ENCODE results near the gene RTEL1. TPM values are rescaled to one million over a fixed set of nuclear protein-coding genes. Genes with fewer than 3 reads are reported as not detected.

The RTEL1 gene
- total RNA-seq, 2 experiments from 2014 or later, result 37.4 to 39.1 TPM

GRCh38 chr20:63706027-63706695 lies 48.0 kb downstream of the RTEL1 start:
- Mint-ChIP-seq H3K27ac (peak overlapping the region; percentile 77), H3K9me3 (no peaks in the 10 kb centered on the region), H3K4me3 (peak overlapping the region; percentile 87), H3K36me3 (ENCODE audit: low read depth) (peaks cover 31% of the 10 kb centered on the region), H3K4me1 (ENCODE audit: low read depth) (peaks cover 31% of the 10 kb centered on the region), H3K27me3 (no peaks in the 10 kb centered on the region)
- CTCF ChIA-PET, result interaction anchor here (0.7 to 3.5 kb wide), 8 partner anchors 7 to 267 kb away, joined by 3 to 28 read pairs (median 4); partner anchors contain the start of genes LIME1, TPD52L2 and UCKL1
- ATAC-seq (no peak), DNase-seq (no peak)
- TF ChIP-seq CTCF (IDR thresholded peaks at IDR 0.05), result no peak
- intact Hi-C loops (cut with micrococcal nuclease), result loop anchor here (10.0 kb wide), 1 partner anchor 159 kb away; the partner anchor contains the start of genes ABHD16B and TPD52L2
- POLR2A ChIA-PET, result interaction anchor here (0.6 to 3.0 kb wide), 4 partner anchors 8 to 274 kb away, joined by 3 to 16 read pairs (median 4); partner anchors contain the start of genes PRPF6 and TPD52L2

- TF ChIP-seq CTCF (IDR thresholded peaks at IDR 0.05), result peak; percentile 56
- POLR2A ChIA-PET, result interaction anchor here (0.6 to 3.0 kb wide), 13 partner anchors 9 to 273 kb away, joined by 3 to 16 read pairs (median 4); partner anchors contain the start of genes LIME1, PRPF6, SLC2A4RG and TNFRSF6B
- no peaks in the 10 kb centered on the region for H3K27me3 Mint-ChIP-seq
- H3K4me1 Mint-ChIP-seq (ENCODE audit: low read depth), result peaks cover 35% of the 10 kb centered on the region
- intact Hi-C loops (cut with micrococcal nuclease), result loop anchor here (10.0 kb wide), 1 partner anchor 158 kb away; the partner anchor contains the start of genes ABHD16B and TPD52L2
- peak overlapping the region; percentile 77 for H3K27ac Mint-ChIP-seq
- CTCF ChIA-PET, result interaction anchor here (0.6 to 3.5 kb wide), 27 partner anchors 8 to 296 kb away, joined by 3 to 28 read pairs (median 4); partner anchors contain the start of genes LIME1, PTK6, TPD52L2 and UCKL1
- peak overlapping the region; percentile 87 for H3K4me3 Mint-ChIP-seq
- DNase-seq (peak; percentile 75), ATAC-seq (peak; percentile 59)
- no peaks in the 10 kb centered on the region for H3K9me3 Mint-ChIP-seq
- peaks cover 38% of the 10 kb centered on the region for H3K36me3 Mint-ChIP-seq (ENCODE audit: low read depth)
Observed at GRCh38 chr20:63706852-63707557, 48.9 kb downstream of the RTEL1 start.

- DNase-seq, result peak; percentile 89
- ChIA-PET POLR2A (interaction anchor here (0.8 to 3.0 kb wide), 14 partner anchors 9 to 161 kb away, joined by 3 to 16 read pairs (median 4); partner anchors contain the start of genes LIME1, SLC2A4RG and TNFRSF6B), CTCF (interaction anchor here (0.6 to 3.5 kb wide), 25 partner anchors 9 to 296 kb away, joined by 3 to 28 read pairs (median 4); partner anchors contain the start of genes LIME1, PTK6 and TPD52L2)
- H3K4me3 Mint-ChIP-seq, result peak within 1 kb of the TSS; percentile 87
- peak within 1 kb of the TSS; percentile 77 for H3K27ac Mint-ChIP-seq
- peaks cover 46% of the 10 kb centered on the region for H3K36me3 Mint-ChIP-seq (ENCODE audit: low read depth)
- peak; percentile 90 for ATAC-seq
- H3K27me3 Mint-ChIP-seq, result no peaks in the 10 kb centered on the region
- intact Hi-C loops (cut with micrococcal nuclease), result loop anchor here (10.0 kb wide), 1 partner anchor 157 kb away; the partner anchor contains the start of genes ABHD16B and TPD52L2
- peaks cover 41% of the 10 kb centered on the region for H3K4me1 Mint-ChIP-seq (ENCODE audit: low read depth)
- TF ChIP-seq CTCF (IDR thresholded peaks at IDR 0.05), result no peak
- H3K9me3 Mint-ChIP-seq, result peaks cover 4% of the 10 kb centered on the region
Observed at GRCh38 chr20:63707558-63708300, 49.6 kb downstream of the RTEL1 start, which contains the start of the genes ARFRP1 and ZGPAT. Gene ARFRP1, minus strand, starts transcription at chr20:63707976. Its CDS starts 885 bp downstream, at chr20:63707091. Gene ZGPAT, plus strand, starts transcription at chr20:63708039. Its CDS starts 542 bp downstream, at chr20:63708581.

- peak overlapping the region; percentile 87 for H3K4me3 Mint-ChIP-seq
- H3K9me3 Mint-ChIP-seq, result peaks cover 4% of the 10 kb centered on the region
- no peaks in the 10 kb centered on the region for H3K27me3 Mint-ChIP-seq
- peak overlapping the region; percentile 70 for H3K27ac Mint-ChIP-seq
- intact Hi-C loops (cut with micrococcal nuclease), result loop anchor here (10.0 kb wide), 1 partner anchor 156 kb away; the partner anchor contains the start of genes ABHD16B and TPD52L2
- POLR2A ChIA-PET, result interaction anchor here (0.7 to 3.0 kb wide), 15 partner anchors 10 to 328 kb away, joined by 3 to 16 read pairs (median 4); partner anchors contain the start of gene LIME1
- no peak for TF ChIP-seq CTCF (IDR thresholded peaks at IDR 0.05)
- H3K4me1 Mint-ChIP-seq (ENCODE audit: low read depth), result peaks cover 41% of the 10 kb centered on the region
- ATAC-seq (no peak), DNase-seq (no peak)
- peaks cover 51% of the 10 kb centered on the region for H3K36me3 Mint-ChIP-seq (ENCODE audit: low read depth)
- CTCF ChIA-PET, result interaction anchor here (0.7 to 3.5 kb wide), 18 partner anchors 9 to 171 kb away, joined by 3 to 28 read pairs (median 5); partner anchors contain the start of genes LIME1, PTK6 and TPD52L2
Observed at GRCh38 chr20:63708301-63709148, 50.4 kb downstream of the RTEL1 start.
